ENCODE data around the gene ATP5ME.

DNA sequence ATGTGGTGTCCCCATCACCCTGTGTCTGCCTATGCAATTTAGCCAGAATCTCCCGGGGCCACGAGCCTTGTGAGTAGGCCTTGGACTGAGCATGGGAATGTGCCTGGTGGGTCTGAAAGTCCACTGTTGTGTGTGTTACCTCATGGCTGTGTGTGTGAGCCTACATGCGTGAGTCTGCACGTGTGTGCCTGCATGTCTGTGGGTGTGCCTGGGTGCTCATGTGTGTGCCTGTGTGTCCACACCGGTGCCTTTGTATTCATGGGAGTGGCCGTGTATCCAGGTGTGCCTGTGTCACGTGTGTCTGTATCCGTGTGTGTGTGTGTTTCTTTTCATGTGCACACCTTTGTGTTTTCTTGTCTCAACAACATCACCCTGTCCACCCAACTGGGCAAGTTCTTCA lies 14.2 kb downstream of the ATP5ME start:
- TF ChIP-seq ZNF274 (IDR thresholded peaks at IDR 0.05; ENCODE audit: low read depth, low read length) = no peak
- no peak for TF ChIP-seq YY1 (IDR thresholded peaks at IDR 0.05; ENCODE audit: insufficient read depth, insufficient read length)
